ENCODE data around the gene RHBDD2.
"Not testable (repeated sequence)": the region's sequence is repeated elsewhere in the genome, so short reads cannot be mapped to it uniquely, and the experiment has no call there.

Gene RHBDD2

DNA sequence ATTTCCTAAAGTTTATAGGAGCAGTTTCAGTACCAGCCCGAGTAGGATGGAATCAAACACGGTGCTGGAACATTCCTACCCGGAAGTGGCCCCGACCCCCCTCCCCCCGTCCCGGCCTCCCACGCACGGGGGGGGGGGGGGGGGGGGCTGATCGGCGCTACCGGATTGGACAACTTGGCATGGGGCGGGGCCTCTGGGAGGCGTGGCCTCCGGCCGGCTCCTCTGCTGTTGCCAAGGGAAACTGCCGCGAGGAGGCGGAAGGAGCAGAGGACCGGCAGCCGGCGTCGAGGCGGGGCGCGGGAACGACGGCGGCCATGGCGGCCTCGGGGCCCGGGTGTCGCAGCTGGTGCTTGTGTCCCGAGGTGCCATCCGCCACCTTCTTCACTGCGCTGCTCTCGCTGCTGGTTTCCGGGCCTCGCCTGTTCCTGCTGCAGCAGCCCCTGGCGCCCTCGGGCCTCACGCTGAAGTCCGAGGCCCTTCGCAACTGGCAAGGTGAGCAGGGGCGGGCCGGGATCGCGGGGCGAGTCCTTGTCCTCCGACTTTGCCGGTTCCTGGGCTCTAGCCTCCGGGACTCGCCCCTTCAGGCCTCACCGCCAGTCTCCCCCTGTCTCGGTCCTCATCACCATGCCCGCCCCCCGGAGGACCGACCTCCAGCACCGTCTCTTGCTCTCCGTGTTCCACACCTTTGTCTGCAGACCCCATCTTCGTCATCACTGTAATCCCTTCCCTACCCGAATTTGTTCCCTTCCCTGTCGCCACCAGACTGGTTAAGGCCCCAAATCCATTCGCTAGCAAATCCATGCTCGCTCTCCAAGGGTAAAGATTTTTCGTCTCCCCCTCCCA, at the start of gene RHBDD2:
RHBDD2 (plus strand) TSS at position 266 of the 843 bp plus-strand sequence; CDS start at position 315, 49 bp downstream.
- TF ChIP-seq RARB (CRISPR knock-in tag; IDR thresholded peaks at IDR 0.05) (no peak), ARNTL (CRISPR knock-in tag; IDR thresholded peaks at IDR 0.05; ENCODE audit: borderline replicate concordance, low read depth) (no peak), ESRRG (CRISPR knock-in tag; IDR thresholded peaks at IDR 0.05) (no peak), CREB5 (CRISPR knock-in tag; IDR thresholded peaks at IDR 0.05; ENCODE audit: low read depth) (no peak), GLIS3 (CRISPR knock-in tag; IDR thresholded peaks at IDR 0.05) (0 out of 2 replicates have a peak, but pooled peaks have one; percentile 55)
- peak; percentile 97 for ATAC-seq

GRCh38 chr7:75829656-75830055, 49.2 kb upstream of the RHBDD2 start:
- ATAC-seq, result not testable (repeated sequence)

- TF ChIP-seq TOX (CRISPR knock-in tag; IDR thresholded peaks at IDR 0.05; ENCODE audit: borderline replicate concordance), result no peak
- TF ChIP-seq ARNTL (CRISPR knock-in tag; IDR thresholded peaks at IDR 0.05; ENCODE audit: borderline replicate concordance, low read depth), result no peak
- TF ChIP-seq, protein P1, sequence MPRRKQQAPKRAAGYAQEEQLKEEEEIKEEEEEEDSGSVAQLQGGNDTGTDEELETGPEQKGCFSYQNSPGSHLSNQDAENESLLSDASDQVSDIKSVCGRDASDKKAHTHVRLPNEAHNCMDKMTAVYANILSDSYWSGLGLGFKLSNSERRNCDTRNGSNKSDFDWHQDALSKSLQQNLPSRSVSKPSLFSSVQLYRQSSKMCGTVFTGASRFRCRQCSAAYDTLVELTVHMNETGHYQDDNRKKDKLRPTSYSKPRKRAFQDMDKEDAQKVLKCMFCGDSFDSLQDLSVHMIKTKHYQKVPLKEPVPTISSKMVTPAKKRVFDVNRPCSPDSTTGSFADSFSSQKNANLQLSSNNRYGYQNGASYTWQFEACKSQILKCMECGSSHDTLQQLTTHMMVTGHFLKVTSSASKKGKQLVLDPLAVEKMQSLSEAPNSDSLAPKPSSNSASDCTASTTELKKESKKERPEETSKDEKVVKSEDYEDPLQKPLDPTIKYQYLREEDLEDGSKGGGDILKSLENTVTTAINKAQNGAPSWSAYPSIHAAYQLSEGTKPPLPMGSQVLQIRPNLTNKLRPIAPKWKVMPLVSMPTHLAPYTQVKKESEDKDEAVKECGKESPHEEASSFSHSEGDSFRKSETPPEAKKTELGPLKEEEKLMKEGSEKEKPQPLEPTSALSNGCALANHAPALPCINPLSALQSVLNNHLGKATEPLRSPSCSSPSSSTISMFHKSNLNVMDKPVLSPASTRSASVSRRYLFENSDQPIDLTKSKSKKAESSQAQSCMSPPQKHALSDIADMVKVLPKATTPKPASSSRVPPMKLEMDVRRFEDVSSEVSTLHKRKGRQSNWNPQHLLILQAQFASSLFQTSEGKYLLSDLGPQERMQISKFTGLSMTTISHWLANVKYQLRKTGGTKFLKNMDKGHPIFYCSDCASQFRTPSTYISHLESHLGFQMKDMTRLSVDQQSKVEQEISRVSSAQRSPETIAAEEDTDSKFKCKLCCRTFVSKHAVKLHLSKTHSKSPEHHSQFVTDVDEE (CRISPR knock-in tag; IDR thresholded peaks at IDR 0.05), result no peak
- TF ChIP-seq BACH2 (CRISPR knock-in tag; IDR thresholded peaks at IDR 0.05; ENCODE audit: borderline replicate concordance), result no peak
- TF ChIP-seq ISL1 (CRISPR knock-in tag; IDR thresholded peaks at IDR 0.05), result no peak
- no peak for TF ChIP-seq CSRNP3 (CRISPR knock-in tag; IDR thresholded peaks at IDR 0.05)
- TF ChIP-seq PATZ1 (CRISPR knock-in tag; IDR thresholded peaks at IDR 0.05; ENCODE audit: borderline replicate concordance), result no peak
- no peak for TF ChIP-seq GLIS3 (CRISPR knock-in tag; IDR thresholded peaks at IDR 0.05)
- no peak for TF ChIP-seq ZNF8 (CRISPR knock-in tag; IDR thresholded peaks at IDR 0.05)
- no peak for TF ChIP-seq ZNF70 (CRISPR knock-in tag; IDR thresholded peaks at IDR 0.05)
- TF ChIP-seq ESRRG (CRISPR knock-in tag; IDR thresholded peaks at IDR 0.05), result no peak
- no peak for TF ChIP-seq POU6F1 (CRISPR knock-in tag; IDR thresholded peaks at IDR 0.05; ENCODE audit: borderline replicate concordance, low read depth)
- TF ChIP-seq RARB (CRISPR knock-in tag; IDR thresholded peaks at IDR 0.05), result no peak
- no peak for TF ChIP-seq CREB5 (CRISPR knock-in tag; IDR thresholded peaks at IDR 0.05; ENCODE audit: low read depth)
- no peak for TF ChIP-seq TCF4 (CRISPR knock-in tag; IDR thresholded peaks at IDR 0.05; ENCODE audit: borderline replicate concordance)
- no peak for TF ChIP-seq OSR1 (CRISPR knock-in tag; IDR thresholded peaks at IDR 0.05)
- ATAC-seq, result no peak
Observed at GRCh38 chr7:75830978-75831377, 47.9 kb upstream of the RHBDD2 start.

- not testable (repeated sequence) for ATAC-seq
Observed at GRCh38 chr7:75833662-75834061, 45.2 kb upstream of the RHBDD2 start.

All from SK-N-SH treated with all-trans-retinoic acid at 6 μM for 48 hours (cell line).